K562 (cell line): ENCODE results near the gene BIRC3. TPM values are rescaled to one million over a fixed set of nuclear protein-coding genes. Genes with fewer than 3 reads are reported as not detected.

Experiments
- ATF1 ChIP-seq, 2 experiments: fragments of 450-650 bp in 1 of 2; IDR thresholded peaks; 2 replicates each; pipeline ENCODE4 v1.6.1; 2016; ENCODE audit warnings: missing compliant biosample characterization in 1 of 2, missing genetic modification characterization in 1 of 2
- ATF4 ChIP-seq: fragments of 450-650 bp; formaldehyde crosslinking; IDR thresholded peaks from 2 replicates; pipeline ENCODE4 v1.4.0; 2022; ENCODE audit warnings: mild to moderate bottlenecking, moderate library complexity
- DNMT1 ChIP-seq: fragments of 450-650 bp; IDR thresholded peaks from 2 replicates; pipeline ENCODE4 v1.6.1; 2016; ENCODE audit warnings: antibody characterized with exemption, mild to moderate bottlenecking
- E2F8 ChIP-seq: fragments of 450-650 bp; IDR thresholded peaks from 2 replicates; pipeline ENCODE4 v1.7.1; 2018; ENCODE audit warnings: mild to moderate bottlenecking, low read depth; ENCODE audit not compliant: partially characterized antibody
- EP300 ChIP-seq: IDR thresholded peaks from 2 replicates; pipeline ENCODE4 v1.6.1; 2012; ENCODE audit warnings: low read length, improper control_type of control experiment
- FOSL1 ChIP-seq: fragments of 200-800 bp; sonication (Bioruptor generic); conservative IDR thresholded peaks from 2 replicates; pipeline ENCODE4 v1.6.1; 2016; ENCODE audit warnings: missing genetic modification characterization, missing compliant biosample characterization
- FOXJ2 ChIP-seq: fragments of 200-800 bp; sonication (Bioruptor generic); IDR thresholded peaks from 2 replicates; pipeline ENCODE4 v1.6.1; 2016; ENCODE audit warnings: missing genetic modification characterization, missing compliant biosample characterization
- FOXM1 ChIP-seq, 2 experiments: fragments of 450-650 bp in 1 of 2; sonication (generic) in 1 of 2; formaldehyde crosslinking in 1 of 2; IDR thresholded peaks; 2 replicates each; pipeline versions ENCODE4 v1.6.1 to v1.9.0; 2017 to 2022; ENCODE audit warnings: low read depth in 2 of 2, mild to moderate bottlenecking in 2 of 2, missing genetic modification reagents in 1 of 2, moderate library complexity in 1 of 2
- HLTF ChIP-seq: fragments of 450-650 bp; IDR thresholded peaks from 2 replicates; pipeline ENCODE4 v1.6.1; 2016
- HMBOX1 ChIP-seq: sonication (generic); IDR thresholded peaks from 2 replicates; pipeline ENCODE4 v1.6.1; 2016
- ID3 ChIP-seq, 2 experiments: fragments of 250-450 bp in 1 of 2; fragments of 450-650 bp in 1 of 2; sonication (Bioruptor Pico) in 1 of 2; IDR thresholded peaks; 2 replicates each; pipeline versions ENCODE4 v1.6.1 to v1.8.0; 2016 to 2021; ENCODE audit warnings: mild to moderate bottlenecking in 2 of 2, moderate library complexity in 2 of 2, missing compliant biosample characterization in 1 of 2, missing genetic modification characterization in 1 of 2
- KHSRP ChIP-seq: fragments of 450-650 bp; IDR thresholded peaks from 2 replicates; pipeline ENCODE4 v1.6.1; 2017
- L3MBTL2 ChIP-seq: fragments of 450-650 bp; IDR thresholded peaks from 2 replicates; pipeline ENCODE4 v1.6.1; 2016; ENCODE audit warnings: mild to moderate bottlenecking, moderate library complexity
- MAZ ChIP-seq, 2 experiments: fragments of 450-650 bp in 1 of 2; sonication (generic) in 1 of 2; formaldehyde crosslinking; IDR thresholded peaks in 1 of 2; conservative IDR thresholded peaks in 1 of 2; 2 replicates each; pipeline versions ENCODE4 v1.4.0 to v1.5.0; 2020; ENCODE audit warnings: mild to moderate bottlenecking in 1 of 2, missing genetic modification reagents in 1 of 2
- MECOM ChIP-seq: fragments of 250-450 bp; sonication (Bioruptor Pico); IDR thresholded peaks from 2 replicates; pipeline ENCODE4 v1.8.0; 2022; ENCODE audit warnings: inconsistent platforms
- MEIS2 ChIP-seq: fragments of 450-650 bp; IDR thresholded peaks from 2 replicates; pipeline ENCODE4 v1.6.1; 2014; ENCODE audit warnings: mild to moderate bottlenecking; ENCODE audit not compliant: partially characterized antibody
- MTA1 ChIP-seq: fragments of 450-650 bp; IDR thresholded peaks from 2 replicates; pipeline ENCODE4 v1.6.1; 2017; ENCODE audit warnings: borderline replicate concordance
- NFATC3 ChIP-seq: fragments of 450-650 bp; IDR thresholded peaks from 2 replicates; pipeline ENCODE4 v1.6.1; 2017; ENCODE audit warnings: mild to moderate bottlenecking
- NRF1 ChIP-seq, 2 experiments: fragments of 450-650 bp; IDR thresholded peaks in 1 of 2; conservative IDR thresholded peaks in 1 of 2; 2 replicates each; pipeline ENCODE4 v1.6.1; 2014; ENCODE audit warnings: mild to moderate bottlenecking in 2 of 2
- TCF3 ChIP-seq: sonication (generic); formaldehyde crosslinking; IDR thresholded peaks from 2 replicates; pipeline ENCODE4 v1.4.0; 2020; ENCODE audit warnings: mild to moderate bottlenecking, missing genetic modification reagents
- YY1 ChIP-seq, 3 experiments: IDR thresholded peaks; 2 replicates each; pipeline ENCODE4 v1.6.1; 2011; ENCODE audit warnings: low read length in 2 of 3, mild to moderate bottlenecking in 2 of 3, moderate library complexity in 2 of 3, borderline replicate concordance in 1 of 3, control low read depth in 1 of 3, low read depth in 1 of 3; ENCODE audit not compliant: insufficient read depth in 3 of 3, insufficient replicate concordance in 2 of 3, control insufficient read depth in 1 of 3, insufficient read length in 1 of 3; ENCODE audit errors: extremely low read depth in 1 of 3
- ZNF444 ChIP-seq: fragments of 250-450 bp; sonication (Bioruptor Pico); IDR thresholded peaks from 2 replicates; pipeline ENCODE4 v1.4.0; 2020; ENCODE audit warnings: mild to moderate bottlenecking, moderate library complexity
- polyA plus RNA-seq, 8 experiments: library from polyadenylated mRNA; depleted of rRNA in 4 of 8; stranded (reverse) in 5 of 8; unstranded in 3 of 8; fragments of >200 nt; fragmentation: Nextera tagmentation in 2 of 8; fragmentation: Illumina TruSeq in 1 of 8; extraction: Ambion mirVana in 2 of 8; extraction: Trizol in 1 of 8; gene quantifications; 2 replicates each; pipeline versions ENCODE4 v1.2.1 to v1.2.3, GENCODE V29; 2011 to 2014; ENCODE audit warnings: inconsistent platforms in 1 of 8, missing spikeins in 1 of 8
- total RNA-seq, 7 experiments: library from RNA; depleted of rRNA in 6 of 7; stranded (reverse); fragments of >200 nt in 6 of 7; fragmentation: Illumina TruSeq in 2 of 7; extraction: Trizol in 2 of 7; gene quantifications; 2 replicates each; pipeline versions ENCODE4 v1.2.1 to v1.2.3, GENCODE V29; 2011 to 2021; ENCODE audit warnings: low replicate concordance in 1 of 7

The BIRC3 gene
- total and polyA plus RNA-seq, 9 of the 15 experiments (the other 6 are each of a cell fraction or from before 2014, with no cell fraction given) = 0.08 to 0.42 (median 0.18) TPM

- TF ChIP-seq TCF3 (CRISPR knock-in tag) (peak; percentile 94), FOXM1 (IDR thresholded peaks at IDR 0.05; ENCODE audit: low read depth) (peak; percentile 97), FOXM1 (CRISPR knock-in tag; IDR thresholded peaks at IDR 0.05; ENCODE audit: low read depth) (no peak), EP300 (peak; percentile 93), FOSL1 (tag) (peak; percentile 50; the same call in 1 of the 2 replicates), HMBOX1 (peak; percentile 40; the same call in 1 of the 2 replicates), L3MBTL2 (peak; percentile 21; the same call in 1 of the 2 replicates), MECOM (peak; percentile 95), E2F8 (peak; percentile 78), MAZ (CRISPR knock-in tag; conservative IDR thresholded peaks at IDR 0.05 in 1 of 2, IDR thresholded peaks at IDR 0.05 in 1 of 2) (peak; percentile 70 to 78), ZNF444 (CRISPR knock-in tag) (peak; percentile 56; the same call in 1 of the 2 replicates), HLTF (peak; percentile 96), ATF1 (CRISPR knock-in tag; IDR thresholded peaks at IDR 0.05) (no peak), ATF1 (tag; IDR thresholded peaks at IDR 0.05) (peak; percentile 62), ATF4 (CRISPR knock-in tag) (0 out of 2 replicates have a peak, but pooled peaks have one; percentile 25), MEIS2 (peak; percentile 72), DNMT1 (0 out of 2 replicates have a peak, but pooled peaks have one; percentile 38), MTA1 (peak; percentile 96), NRF1 (conservative IDR thresholded peaks at IDR 0.05 in 1 of 2, IDR thresholded peaks at IDR 0.05 in 1 of 2) (no peak; a peak in 1 of 4 replicates), ID3 (CRISPR knock-in tag; IDR thresholded peaks at IDR 0.05) (no peak), ID3 (tag; IDR thresholded peaks at IDR 0.05) (peak; percentile 80), NFATC3 (peak; percentile 82; the same call in 1 of the 2 replicates), KHSRP (peak; percentile 90), FOXJ2 (peak; percentile 71; the same call in 1 of the 2 replicates), YY1 (IDR thresholded peaks at IDR 0.05; ENCODE audit: borderline replicate concordance in 1 of 3, control insufficient read depth in 1 of 3, extremely low read depth in 1 of 3, insufficient read depth in 3 of 3, insufficient read length in 1 of 3, insufficient replicate concordance in 2 of 3, low read depth in 1 of 3, low read length in 2 of 3) (peak in 1 of 3 experiments; percentile 60)
Measured at GRCh38 chr11:102341844-102342318, 24.6 kb downstream of the BIRC3 start (continued).
